ENCODE measurements around the gene SPAG16. TPM values are rescaled to one million over a fixed set of nuclear protein-coding genes. Genes with fewer than 3 reads are reported as not detected.

The SPAG16 gene
- polyA plus RNA-seq, 1 of the 3 experiments (the other 2 are of a cell fraction), result 29.5 TPM

GRCh38 chr2:214064471-214064870 lies 780.2 kb downstream of the SPAG16 start:
- Histone ChIP-seq H3K27ac (ENCODE audit: low read depth in 2 of 2, low read length in 1 of 2) (no peak overlapping the region), H3K4me1 (ENCODE audit: control insufficient read depth in 1 of 2, insufficient read depth in 2 of 2, low read depth in 1 of 2, low read length in 1 of 2) (peaks cover 0 to 4% of the 10 kb centered on the region in 2 experiments; a peak in 3 of 4 replicates), H3K9ac (no peak overlapping the region), H3K4me2 (no peak overlapping the region), H2AFZ (ENCODE audit: low read depth) (no peak overlapping the region), H3K4me3 (ENCODE audit: low read depth in 2 of 2, low read length in 1 of 2) (no peak overlapping the region), H3F3A (replicated peaks; ENCODE audit: insufficient read depth) (peaks cover 8% of the 10 kb centered on the region), H3K27me3 (ENCODE audit: insufficient read depth) (no peaks in the 10 kb centered on the region), H3K36me3 (replicated peaks in 1 of 2; ENCODE audit: control insufficient read depth in 1 of 2, insufficient read depth in 2 of 2, low read length in 1 of 2) (no peaks in the 10 kb centered on the region), H3K9me2 (no peaks in the 10 kb centered on the region), H3K9me3 (no peaks in the 10 kb centered on the region), H3K79me2 (ENCODE audit: insufficient read depth) (no peaks in the 10 kb centered on the region), H4K20me1 (ENCODE audit: insufficient read depth) (no peaks in the 10 kb centered on the region)
- DNase-seq, result no peak
- TF ChIP-seq EP300 (IDR thresholded peaks at IDR 0.05; ENCODE audit: borderline replicate concordance in 1 of 2, low read depth in 1 of 2, low read length in 1 of 2), result peak in 1 of 2 experiments; percentile 43; a peak in 1 of 4 replicates
- peak; percentile 40; the same call in 1 of the 2 replicates for TF ChIP-seq GATA2 (CRISPR knock-in tag; IDR thresholded peaks at IDR 0.05)
- TF ChIP-seq SMC3 (IDR thresholded peaks at IDR 0.05; ENCODE audit: low read depth, low read length), result no peak
- no peak for TF ChIP-seq YY1 (IDR thresholded peaks at IDR 0.05; ENCODE audit: low read depth)
- POLR2A ChIA-PET, result no interaction called here
- CTCF ChIA-PET, result no interaction called here
- 69% methylated on average over 2 of the region's 2 CpGs for WGBS (ENCODE audit: low lambda C conversion rate)

GRCh38 chr2:214066862-214067261 lies 782.6 kb downstream of the SPAG16 start:
- H2AFZ ChIP-seq (ENCODE audit: low read depth), result peak overlapping the region; percentile 27; the same call in 1 of the 2 replicates
- H3K4me1 ChIP-seq (ENCODE audit: control insufficient read depth in 1 of 2, insufficient read depth in 2 of 2, low read depth in 1 of 2, low read length in 1 of 2), result peaks cover 0 to 4% of the 10 kb centered on the region in 2 experiments; a peak in 3 of 4 replicates
- H3K4me2 ChIP-seq, result no peak overlapping the region
- no peaks in the 10 kb centered on the region for H3K9me3 ChIP-seq
- no peak overlapping the region for H3K4me3 ChIP-seq (ENCODE audit: low read depth in 2 of 2, low read length in 1 of 2)
- ChIA-PET CTCF (no interaction called here), POLR2A (no interaction called here)
- H3K79me2 ChIP-seq (ENCODE audit: insufficient read depth), result no peaks in the 10 kb centered on the region
- H3K27ac ChIP-seq (ENCODE audit: low read depth in 2 of 2, low read length in 1 of 2), result no peak overlapping the region
- TF ChIP-seq RAD21 (IDR thresholded peaks at IDR 0.05; ENCODE audit: low read length) (no peak), RCOR1 (IDR thresholded peaks at IDR 0.05; ENCODE audit: low read length) (no peak), CHD2 (IDR thresholded peaks at IDR 0.05; ENCODE audit: low read length, partially characterized antibody) (no peak), ELF1 (IDR thresholded peaks at IDR 0.05) (no peak), TAF1 (IDR thresholded peaks at IDR 0.05; ENCODE audit: borderline replicate concordance, low read depth, low read length) (no peak)
- 93% methylated on average over 2 of the region's 2 CpGs for WGBS (ENCODE audit: low lambda C conversion rate)
- H3K9ac ChIP-seq, result no peak overlapping the region
- H3K9me2 ChIP-seq, result no peaks in the 10 kb centered on the region
- H3F3A ChIP-seq (replicated peaks; ENCODE audit: insufficient read depth), result peaks cover 8% of the 10 kb centered on the region
- H4K20me1 ChIP-seq (ENCODE audit: insufficient read depth), result no peaks in the 10 kb centered on the region
- no peaks in the 10 kb centered on the region for H3K27me3 ChIP-seq (ENCODE audit: insufficient read depth)
- H3K36me3 ChIP-seq (replicated peaks in 1 of 2; ENCODE audit: control insufficient read depth in 1 of 2, insufficient read depth in 2 of 2, low read length in 1 of 2), result no peaks in the 10 kb centered on the region
- no peak for DNase-seq

GRCh38 chr2:214069254-214069653 lies 785.0 kb downstream of the SPAG16 start:
- Histone ChIP-seq H3K79me2 (ENCODE audit: insufficient read depth) (no peaks in the 10 kb centered on the region), H3K9ac (peak overlapping the region; percentile 74), H3K4me1 (ENCODE audit: control insufficient read depth in 1 of 2, insufficient read depth in 2 of 2, low read depth in 1 of 2, low read length in 1 of 2) (peaks cover 0 to 4% of the 10 kb centered on the region in 2 experiments; a peak in 3 of 4 replicates), H3K4me2 (peak overlapping the region; percentile 54; the same call in 1 of the 2 replicates), H3K9me3 (no peaks in the 10 kb centered on the region), H2AFZ (ENCODE audit: low read depth) (peak overlapping the region; percentile 53; the same call in 1 of the 2 replicates), H4K20me1 (ENCODE audit: insufficient read depth) (no peaks in the 10 kb centered on the region), H3K9me2 (no peaks in the 10 kb centered on the region), H3K27me3 (ENCODE audit: insufficient read depth) (no peaks in the 10 kb centered on the region), H3F3A (replicated peaks; ENCODE audit: insufficient read depth) (peaks cover 8% of the 10 kb centered on the region), H3K36me3 (replicated peaks in 1 of 2; ENCODE audit: control insufficient read depth in 1 of 2, insufficient read depth in 2 of 2, low read length in 1 of 2) (no peaks in the 10 kb centered on the region), H3K27ac (ENCODE audit: low read depth in 2 of 2, low read length in 1 of 2) (peak overlapping the region; percentile 47 to 98), H3K4me3 (ENCODE audit: low read depth in 2 of 2, low read length in 1 of 2) (peak overlapping the region in 1 of 2 experiments; percentile 29; a peak in 1 of 4 replicates)
- 0% methylated on average over 2 of the region's 2 CpGs for WGBS (ENCODE audit: low lambda C conversion rate)
- CTCF ChIA-PET, result interaction anchor here (1.7 kb wide), 1 partner anchor 10 kb away, joined by 6 read pairs; no protein-coding TSS in a partner anchor
- peak; percentile 14 for DNase-seq
- POLR2A ChIA-PET, result no interaction called here
- TF ChIP-seq TEAD4 (IDR thresholded peaks at IDR 0.05; ENCODE audit: borderline replicate concordance, insufficient read depth), result peak; percentile 86; the same call in 1 of the 2 replicates
- 0 out of 2 replicates have a peak, but pooled peaks have one; percentile 49 for TF ChIP-seq REST (IDR thresholded peaks at IDR 0.05; ENCODE audit: low read depth, low read length)
- TF ChIP-seq RCOR1 (IDR thresholded peaks at IDR 0.05; ENCODE audit: low read length), result no peak
- TF ChIP-seq MAX (IDR thresholded peaks at IDR 0.05; ENCODE audit: low read depth), result peak; percentile 44; the same call in 1 of the 2 replicates
- no peak for TF ChIP-seq FOXJ3 (CRISPR knock-in tag; IDR thresholded peaks at IDR 0.05)
- no peak for TF ChIP-seq CHD2 (IDR thresholded peaks at IDR 0.05; ENCODE audit: low read length, partially characterized antibody)
- no peak for TF ChIP-seq USF2 (IDR thresholded peaks at IDR 0.05; ENCODE audit: borderline replicate concordance, low read depth, low read length)
- peak; percentile 31; the same call in 1 of the 2 replicates for TF ChIP-seq GATA2 (CRISPR knock-in tag; IDR thresholded peaks at IDR 0.05)
- peak; percentile 39 for TF ChIP-seq ELF1 (IDR thresholded peaks at IDR 0.05)
- 0 out of 2 replicates have a peak, but pooled peaks have one; percentile 36 for TF ChIP-seq USF1 (IDR thresholded peaks at IDR 0.05; ENCODE audit: borderline replicate concordance, low read depth)
- 0 out of 2 replicates have a peak, but pooled peaks have one; percentile 42 for TF ChIP-seq FOXM1 (IDR thresholded peaks at IDR 0.05; ENCODE audit: low read depth)
